Measurements from ENCODE around the gene TPBGL. TPM values are rescaled to one million over a fixed set of nuclear protein-coding genes. Genes with fewer than 3 reads are reported as not detected.

Gene TPBGL, protein sequence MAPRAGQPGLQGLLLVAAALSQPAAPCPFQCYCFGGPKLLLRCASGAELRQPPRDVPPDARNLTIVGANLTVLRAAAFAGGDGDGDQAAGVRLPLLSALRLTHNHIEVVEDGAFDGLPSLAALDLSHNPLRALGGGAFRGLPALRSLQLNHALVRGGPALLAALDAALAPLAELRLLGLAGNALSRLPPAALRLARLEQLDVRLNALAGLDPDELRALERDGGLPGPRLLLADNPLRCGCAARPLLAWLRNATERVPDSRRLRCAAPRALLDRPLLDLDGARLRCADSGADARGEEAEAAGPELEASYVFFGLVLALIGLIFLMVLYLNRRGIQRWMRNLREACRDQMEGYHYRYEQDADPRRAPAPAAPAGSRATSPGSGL
- not detected for total RNA-seq (2013)
- not detected for polyA plus RNA-seq
- polyA minus RNA-seq = not detected in 2 replicates
- 0 to 0.23 (median 0) reads per million in 11 experiments for total RNA-seq

- peak within 1 kb of the TSS; percentile 69 for H3K4me2 ChIP-seq (replicated peaks; ENCODE audit: extremely low read depth, low read length, poor library complexity, severe bottlenecking)
- H3K36me3 Mint-ChIP-seq = peaks cover 4 to 6% of the 10 kb centered on the region in 2 donors
- H3K79me2 ChIP-seq (ENCODE audit: insufficient read depth, low read length) = no peaks in the 10 kb centered on the region
- no peak for DNase-seq
- TF ChIP-seq, protein P1, sequence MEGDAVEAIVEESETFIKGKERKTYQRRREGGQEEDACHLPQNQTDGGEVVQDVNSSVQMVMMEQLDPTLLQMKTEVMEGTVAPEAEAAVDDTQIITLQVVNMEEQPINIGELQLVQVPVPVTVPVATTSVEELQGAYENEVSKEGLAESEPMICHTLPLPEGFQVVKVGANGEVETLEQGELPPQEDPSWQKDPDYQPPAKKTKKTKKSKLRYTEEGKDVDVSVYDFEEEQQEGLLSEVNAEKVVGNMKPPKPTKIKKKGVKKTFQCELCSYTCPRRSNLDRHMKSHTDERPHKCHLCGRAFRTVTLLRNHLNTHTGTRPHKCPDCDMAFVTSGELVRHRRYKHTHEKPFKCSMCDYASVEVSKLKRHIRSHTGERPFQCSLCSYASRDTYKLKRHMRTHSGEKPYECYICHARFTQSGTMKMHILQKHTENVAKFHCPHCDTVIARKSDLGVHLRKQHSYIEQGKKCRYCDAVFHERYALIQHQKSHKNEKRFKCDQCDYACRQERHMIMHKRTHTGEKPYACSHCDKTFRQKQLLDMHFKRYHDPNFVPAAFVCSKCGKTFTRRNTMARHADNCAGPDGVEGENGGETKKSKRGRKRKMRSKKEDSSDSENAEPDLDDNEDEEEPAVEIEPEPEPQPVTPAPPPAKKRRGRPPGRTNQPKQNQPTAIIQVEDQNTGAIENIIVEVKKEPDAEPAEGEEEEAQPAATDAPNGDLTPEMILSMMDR (IDR thresholded peaks at IDR 0.05) = no peak
- peak within 1 kb of the TSS; percentile 47 to 81 for H3K4me3 Mint-ChIP-seq
- peaks cover 0 to 18% (median 10%) of the 10 kb centered on the region in 7 donors for H3K9me3 Mint-ChIP-seq
- H3K4me3 ChIP-seq (replicated peaks in 1 of 3; ENCODE audit: low read depth in 2 of 3, low read length in 3 of 3) = peak within 1 kb of the TSS in 1 of 3 experiments; percentile 59
- intact Hi-C loops (cut with micrococcal nuclease) = loop anchor here in 1 of 2 donors (2.0 to 5.0 kb wide), 2 partner anchors 33 to 98 kb away; no protein-coding TSS in a partner anchor
- peaks cover 0 to 15% of the 10 kb centered on the region in 2 donors for H3K9me3 ChIP-seq (replicated peaks in 1 of 2; ENCODE audit: control insufficient read depth in 1 of 2, insufficient read depth in 1 of 2, low read length in 2 of 2)
- H3K27ac Mint-ChIP-seq = no peak within 1 kb of the TSS
- peaks cover 8 to 22% of the 10 kb centered on the region in 2 donors for H3K4me1 ChIP-seq (ENCODE audit: control insufficient read depth in 1 of 2, insufficient read depth in 2 of 2, low read length in 2 of 2)
- no peaks in the 10 kb centered on the region for H4K20me1 ChIP-seq (ENCODE audit: insufficient read depth, low read length)
- H3K9ac ChIP-seq (ENCODE audit: insufficient read depth, low read length, poor library complexity, severe bottlenecking) = no peak within 1 kb of the TSS
- peaks cover 44 to 66% of the 10 kb centered on the region in 2 donors for H3K27me3 ChIP-seq (ENCODE audit: control insufficient read depth in 2 of 2, insufficient read depth in 2 of 2, low read length in 2 of 2)
- H3K27ac ChIP-seq (ENCODE audit: low read depth in 1 of 2, low read length in 2 of 2) = no peak within 1 kb of the TSS
- H3K36me3 ChIP-seq (replicated peaks in 1 of 2; ENCODE audit: control insufficient read depth in 1 of 2, insufficient read depth in 2 of 2, low read length in 2 of 2) = no peaks in the 10 kb centered on the region
- peaks cover 58 to 72% (median 69%) of the 10 kb centered on the region in 3 donors for H3K27me3 Mint-ChIP-seq (ENCODE audit: low read depth in 3 of 3)
- peak within 1 kb of the TSS; percentile 46 for H2AFZ ChIP-seq (ENCODE audit: insufficient read depth, low read depth, low read length, poor library complexity, severe bottlenecking)
- WGBS (ENCODE audit: insufficient coverage) = 2% methylated on average over 45 of the region's 58 CpGs
- peaks cover 8% of the 10 kb centered on the region for H3K4me1 Mint-ChIP-seq
These were observed at the start of gene TPBGL for GRCh38 chr11:75240311-75241035. Gene TPBGL (plus strand): TSS chr11:75240774. CDS start chr11:75241050, 276 bp downstream.

- Histone ChIP-seq H2AFZ (ENCODE audit: insufficient read depth, low read depth, low read length, poor library complexity, severe bottlenecking) (no peak overlapping the region), H3K79me2 (ENCODE audit: insufficient read depth, low read length) (no peaks in the 10 kb centered on the region), H3K4me1 (ENCODE audit: control insufficient read depth in 1 of 2, insufficient read depth in 2 of 2, low read length in 2 of 2) (peaks cover 15 to 17% of the 10 kb centered on the region in 2 donors), H3K4me3 (replicated peaks in 1 of 3; ENCODE audit: low read depth in 2 of 3, low read length in 3 of 3) (no peak overlapping the region), H3K9ac (ENCODE audit: insufficient read depth, low read length, poor library complexity, severe bottlenecking) (no peak overlapping the region), H3K36me3 (replicated peaks in 1 of 2; ENCODE audit: control insufficient read depth in 1 of 2, insufficient read depth in 2 of 2, low read length in 2 of 2) (no peaks in the 10 kb centered on the region), H4K20me1 (ENCODE audit: insufficient read depth, low read length) (no peaks in the 10 kb centered on the region), H3K27me3 (ENCODE audit: control insufficient read depth in 2 of 2, insufficient read depth in 2 of 2, low read length in 2 of 2) (peaks cover 2 to 7% of the 10 kb centered on the region in 2 donors), H3K9me3 (replicated peaks in 1 of 2; ENCODE audit: control insufficient read depth in 1 of 2, insufficient read depth in 1 of 2, low read length in 2 of 2) (no peaks in the 10 kb centered on the region), H3K4me2 (replicated peaks; ENCODE audit: extremely low read depth, low read length, poor library complexity, severe bottlenecking) (no peak overlapping the region), H3K27ac (ENCODE audit: low read depth in 1 of 2, low read length in 2 of 2) (no peak overlapping the region)
- Mint-ChIP-seq H3K4me3 (no peak overlapping the region), H3K27me3 (ENCODE audit: low read depth in 3 of 3) (peaks cover 14 to 38% (median 17%) of the 10 kb centered on the region in 3 donors), H3K36me3 (no peaks in the 10 kb centered on the region), H3K9me3 (peaks cover 0 to 3% (median 0%) of the 10 kb centered on the region in 7 donors), H3K4me1 (peaks cover 26% of the 10 kb centered on the region), H3K27ac (no peak overlapping the region)
- WGBS (ENCODE audit: insufficient coverage) = no CpG with 5 or more reads among the region's 3 CpGs
- no peak for DNase-seq
- intact Hi-C loops (cut with micrococcal nuclease) = no loop called here
- TF ChIP-seq, protein P1 (IDR thresholded peaks at IDR 0.05) = no peak
These were observed 49.2 kb upstream of the TPBGL start for GRCh38 chr11:75191330-75191717.

Measured in CD14-positive monocyte (primary cell).